ENCODE measurements around the gene REC8.

GRCh38 chr14:24149302-24149969, 22.4 kb upstream of the REC8 start:
- TF ChIP-seq POLR2A (IDR thresholded peaks at IDR 0.05) (no peak), CTCF (IDR thresholded peaks at IDR 0.05) (no peak)
